B cell (primary cell): ENCODE data around the gene FBXO44. TPM values are rescaled to one million over a fixed set of nuclear protein-coding genes. Genes with fewer than 3 reads are reported as not detected.

ENCODE experiments used
- ATAC-seq: fragments of 200-7000 bp; cut with Tn5 transposase; one replicate; pipeline ENCODE4 v1.10.0; 2021; ENCODE audit warnings: low read depth, mild to moderate bottlenecking, moderate number of reproducible peaks, moderate library complexity
- CTCF ChIA-PET: fragments of 350-600 bp; sonication (Branson Sonifier 250); formaldehyde crosslinking; loops from one replicate; lab custom pipeline; 2021; ENCODE audit warnings: antibody characterized with exemption, inconsistent platforms; lab: Charles Lee
- POLR2A ChIA-PET: fragments of 350-600 bp; sonication (Branson Sonifier 250); formaldehyde crosslinking; loops from one replicate; lab custom pipeline; 2021; ENCODE audit warnings: antibody characterized with exemption; lab: Charles Lee
- DNase-seq: peaks from one replicate; pipeline ENCODE4 v3.0.0; 2013
- H2AFZ ChIP-seq: 2 replicates; pipeline ENCODE4 v1.6.1; 2012; ENCODE audit warnings: mild to moderate bottlenecking, low read depth, low read length; ENCODE audit not compliant: insufficient read depth, poor library complexity, severe bottlenecking
- H3K27ac ChIP-seq, 2 donors: 1 replicate in 1 of 2; 2 replicates in 1 of 2; pipeline ENCODE4 v1.5.1; 2012 to 2013; ENCODE audit warnings: low read length in 2 of 2, mild to moderate bottlenecking in 2 of 2, moderate library complexity in 1 of 2
- H3K27me3 ChIP-seq, 4 experiments: fragments of 200-600 bp in 1 of 4; sonication (generic) in 1 of 4; replicated peaks in 1 of 4; 1 replicate in 2 of 4; 2 replicates in 2 of 4; pipeline versions ENCODE4 v1.6.1 to v1.7.0; 2013 to 2016; ENCODE audit warnings: low read length in 3 of 4, mild to moderate bottlenecking in 2 of 4, mixed read lengths in 1 of 4, moderate library complexity in 1 of 4; ENCODE audit not compliant: insufficient read depth in 4 of 4, control insufficient read depth in 3 of 4; ENCODE audit errors: control extremely low read depth in 1 of 4
- H3K36me3 ChIP-seq, 2 experiments: replicated peaks in 1 of 2; 1 replicate in 1 of 2; 2 replicates in 1 of 2; pipeline versions ENCODE4 v1.6.1 to v1.7.1; 2013; ENCODE audit warnings: low read length in 1 of 2; ENCODE audit not compliant: insufficient read depth in 2 of 2, control insufficient read depth in 1 of 2; ENCODE audit errors: control extremely low read depth in 1 of 2, extremely low read depth in 1 of 2
- H3K4me1 ChIP-seq, 2 donors: fragments of 200-600 bp in 1 of 2; sonication (generic) in 1 of 2; 1 replicate in 1 of 2; 2 replicates in 1 of 2; pipeline versions ENCODE4 v1.5.1 to v1.6.1; 2013 to 2017; ENCODE audit warnings: low read length in 2 of 2; ENCODE audit not compliant: control insufficient read depth in 2 of 2, insufficient read depth in 2 of 2
- H3K4me2 ChIP-seq: replicated peaks from 2 replicates; pipeline ENCODE3; 2012; ENCODE audit warnings: mild to moderate bottlenecking, low read depth, low read length; ENCODE audit not compliant: poor library complexity, severe bottlenecking
- H3K4me3 ChIP-seq, 5 experiments: fragments of 200-600 bp in 1 of 5; sonication (generic) in 1 of 5; 1 replicate in 3 of 5; 2 replicates in 2 of 5; pipeline versions ENCODE4 v1.5.1 to v1.7.0; 2011 to 2016; ENCODE audit warnings: low read length in 4 of 5, mild to moderate bottlenecking in 4 of 5, low read depth in 2 of 5, control low read depth in 1 of 5, moderate library complexity in 1 of 5; ENCODE audit not compliant: insufficient read depth in 1 of 5; ENCODE audit errors: control extremely low read depth in 1 of 5, extremely low read depth in 1 of 5
- H3K79me2 ChIP-seq: fragments of 200-600 bp; sonication (generic); one replicate; pipeline ENCODE4 v1.6.0; 2016; ENCODE audit warnings: low read length; ENCODE audit not compliant: control insufficient read depth, insufficient read depth
- H3K9ac ChIP-seq: fragments of 200-600 bp; sonication (generic); 2 replicates; pipeline ENCODE4 v1.6.1; 2017; ENCODE audit warnings: mild to moderate bottlenecking, low read length, moderate library complexity
- H3K9me3 ChIP-seq, 3 donors: one replicate each; pipeline versions ENCODE4 v1.6.1 to v1.7.1; 2013; ENCODE audit warnings: low read length in 2 of 3; ENCODE audit not compliant: control insufficient read depth in 2 of 3, insufficient read depth in 1 of 3; ENCODE audit errors: control extremely low read depth in 1 of 3
- H4K20me1 ChIP-seq: 2 replicates; pipeline ENCODE4 v1.6.0; 2012; ENCODE audit warnings: mild to moderate bottlenecking, low read length; ENCODE audit not compliant: insufficient read depth, control insufficient read depth, poor library complexity, severe bottlenecking
- H3K27ac Mint-ChIP-seq: one replicate; pipeline ENCODE4 v1.8.0; 2021; ENCODE audit warnings: mixed read lengths
- H3K27me3 Mint-ChIP-seq: one replicate; pipeline ENCODE4 v1.8.0; 2021; ENCODE audit warnings: mixed read lengths
- H3K4me1 Mint-ChIP-seq: one replicate; pipeline ENCODE4 v1.8.0; 2021; ENCODE audit warnings: mixed read lengths
- H3K4me3 Mint-ChIP-seq: one replicate; pipeline ENCODE4 v1.8.0; 2021; ENCODE audit warnings: mixed read lengths
- H3K9me3 Mint-ChIP-seq: one replicate; pipeline ENCODE4 v1.8.0; 2022; ENCODE audit warnings: mixed read lengths; ENCODE audit not compliant: insufficient read depth
- CTCF ChIP-seq: fragments of 200-600 bp; IDR thresholded peaks from one replicate; pipeline ENCODE4 v1.8.0; 2022; ENCODE audit warnings: antibody characterized with exemption, mild to moderate bottlenecking
- EZH2 ChIP-seq: IDR thresholded peaks from 2 replicates; pipeline ENCODE4 v1.6.1; 2012; ENCODE audit warnings: borderline replicate concordance, low read depth, mild to moderate bottlenecking, moderate library complexity, low read length; ENCODE audit not compliant: insufficient read depth, poor library complexity, severe bottlenecking
- WGBS: methylation state at CpG from one replicate; pipeline ENCODE4 v1.1.5; 2013; ENCODE audit warnings: missing lambda C conversion rate; ENCODE audit not compliant: insufficient coverage; 5-methylcytosine and 5-hydroxymethylcytosine counted together
- intact Hi-C: fragments of 100-400 bp; cut with micrococcal nuclease; formaldehyde crosslinking; loops from one replicate; pipeline ENCODE4 v1.10.0; 2022
- polyA plus RNA-seq: library from polyadenylated mRNA; depleted of rRNA; stranded (reverse); fragments of >200 nt; gene quantifications from 2 replicates; pipeline ENCODE4 v1.2.3, GENCODE V29; 2012
- total RNA-seq, 2 donors: library from RNA; stranded (reverse); fragments of 120-200 nt in 1 of 2; gene quantifications; 1 replicate in 1 of 2; 2 replicates in 1 of 2; pipeline versions ENCODE4 v1.2.3 to v1.2.4, GENCODE V29; 2013 to 2022

The FBXO44 gene
- total and polyA plus RNA-seq, 2 donors (not counting 1 experiment from before 2014, with no cell fraction given) = 61.5 to 101 TPM

- Mint-ChIP-seq H3K27me3 (peaks cover 25% of the 10 kb centered on the region), H3K4me3 (no peak overlapping the region), H3K27ac (no peak overlapping the region), H3K9me3 (no peaks in the 10 kb centered on the region), H3K4me1 (no peaks in the 10 kb centered on the region)
- no peak for ATAC-seq
- Histone ChIP-seq H2AFZ (no peak overlapping the region), H3K79me2 (no peaks in the 10 kb centered on the region), H3K4me2 (no peak overlapping the region), H3K9me3 (no peaks in the 10 kb centered on the region), H3K36me3 (no peaks in the 10 kb centered on the region), H3K4me1 (no peaks in the 10 kb centered on the region), H3K9ac (no peak overlapping the region), H4K20me1 (no peaks in the 10 kb centered on the region), H3K4me3 (no peak overlapping the region), H3K27ac (no peak overlapping the region), H3K27me3 (peaks cover 0 to 3% (median 0%) of the 10 kb centered on the region in 4 experiments)
- TF ChIP-seq EZH2 = no peak
- TF ChIP-seq CTCF = no peak
- POLR2A ChIA-PET = no interaction called here
- CTCF ChIA-PET = interaction anchor here (1.2 kb wide), 1 partner anchor 26 kb away, joined by 4 read pairs; no protein-coding TSS in a partner anchor
- 72% methylated on average over 7 of the region's 7 CpGs for WGBS
- no peak for DNase-seq
- intact Hi-C loops = no loop called here
These were observed 37.9 kb upstream of the FBXO44 start for GRCh38 chr1:11616766-11617165.

DNA sequence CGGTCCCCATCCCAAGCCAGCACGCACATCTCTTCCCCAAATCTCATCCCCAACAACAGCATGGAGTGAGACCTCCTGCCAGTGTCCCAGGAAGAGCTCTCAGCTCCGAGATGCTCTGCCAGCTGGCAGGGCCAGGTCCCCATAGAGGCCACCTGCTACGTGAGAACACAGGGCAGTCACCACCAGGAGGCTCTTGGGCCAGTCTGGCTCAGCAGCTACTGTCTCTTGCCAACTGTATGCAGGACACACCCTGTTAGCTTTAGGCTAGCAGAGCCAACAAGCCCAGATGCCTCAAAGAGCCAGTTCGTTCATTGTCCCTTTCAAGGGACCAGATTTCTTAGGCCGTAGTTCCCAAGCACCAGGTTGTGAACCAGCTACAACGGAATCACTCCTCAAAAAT, 37.4 kb upstream of the FBXO44 start:
- H3K27ac ChIP-seq = no peak overlapping the region
- no peak for TF ChIP-seq EZH2
- no peak for TF ChIP-seq CTCF
- Mint-ChIP-seq H3K4me1 (no peaks in the 10 kb centered on the region), H3K27me3 (peaks cover 31% of the 10 kb centered on the region), H3K9me3 (no peaks in the 10 kb centered on the region), H3K27ac (no peak overlapping the region), H3K4me3 (no peak overlapping the region)
- no peak overlapping the region for H3K4me3 ChIP-seq
- ChIA-PET CTCF (interaction anchor here (1.2 kb wide), 1 partner anchor 26 kb away, joined by 4 read pairs; no protein-coding TSS in a partner anchor), POLR2A (no interaction called here)
- H3K27me3 ChIP-seq = peaks cover 0 to 3% (median 0%) of the 10 kb centered on the region in 4 experiments
- no peaks in the 10 kb centered on the region for H3K79me2 ChIP-seq
- H3K9ac ChIP-seq = no peak overlapping the region
- no peak overlapping the region for H2AFZ ChIP-seq
- H3K4me1 ChIP-seq = no peaks in the 10 kb centered on the region
- no peak for ATAC-seq
- H3K36me3 ChIP-seq = no peaks in the 10 kb centered on the region
- intact Hi-C loops = no loop called here
- H3K9me3 ChIP-seq = no peaks in the 10 kb centered on the region
- H3K4me2 ChIP-seq = no peak overlapping the region
- no peak for DNase-seq
- H4K20me1 ChIP-seq = no peaks in the 10 kb centered on the region
- WGBS = 63% methylated on average over 4 of the region's 7 CpGs
